GM12891 (cell line): ENCODE data around the gene TBX3.

Experiments
- POLR2A ChIP-seq: IDR thresholded peaks from 2 replicates; pipeline ENCODE4 v1.6.1; 2011; ENCODE audit warnings: low read depth, low read length, control low read depth
- POLR2AphosphoS5 ChIP-seq: IDR thresholded peaks from 2 replicates; pipeline ENCODE4 v1.6.1; 2011; ENCODE audit warnings: low read depth, low read length, control low read depth
- SPI1 ChIP-seq: IDR thresholded peaks from 2 replicates; pipeline ENCODE4 v1.6.1; 2011; ENCODE audit warnings: low read depth, low read length, control low read depth
- TAF1 ChIP-seq: IDR thresholded peaks from 2 replicates; pipeline ENCODE4 v1.6.1; 2011; ENCODE audit warnings: low read depth, low read length, control low read depth

DNA sequence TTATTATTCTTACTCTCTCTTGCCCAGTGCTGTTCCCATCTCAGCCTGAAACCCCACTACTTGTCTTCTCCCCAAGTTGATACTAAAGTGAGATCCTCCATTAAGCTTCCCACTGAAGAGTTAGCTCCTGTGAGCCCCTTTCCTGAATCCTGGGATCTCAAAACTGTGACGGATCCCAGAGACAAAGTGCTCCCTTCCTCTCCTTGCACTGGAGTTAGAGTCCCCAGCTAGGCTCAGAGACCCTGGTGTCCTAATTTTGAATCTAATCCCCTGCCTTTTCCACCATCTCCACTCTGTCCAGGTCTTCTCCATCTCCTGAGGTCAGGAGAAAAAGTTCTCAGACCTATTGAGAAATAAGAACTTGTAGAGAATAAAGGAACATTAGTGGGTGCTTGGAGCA, 17.6 kb upstream of the TBX3 start:
- no peak for TF ChIP-seq POLR2A
- no peak for TF ChIP-seq POLR2AphosphoS5
- no peak for TF ChIP-seq TAF1
- no peak for TF ChIP-seq SPI1
